Limb (tissue), 2 donors: ENCODE results near the gene CRB3.
"Not testable (repeated sequence)": the region's sequence is repeated elsewhere in the genome, so short reads cannot be mapped to it uniquely, and the experiment has no call there.

ENCODE experiments used
- DNase-seq, 2 donors: peaks; one replicate each; pipeline ENCODE4 v3.0.0-alpha.2; 2016; ENCODE audit errors: extremely low spot score in 2 of 2

CRB3 gene

DNA sequence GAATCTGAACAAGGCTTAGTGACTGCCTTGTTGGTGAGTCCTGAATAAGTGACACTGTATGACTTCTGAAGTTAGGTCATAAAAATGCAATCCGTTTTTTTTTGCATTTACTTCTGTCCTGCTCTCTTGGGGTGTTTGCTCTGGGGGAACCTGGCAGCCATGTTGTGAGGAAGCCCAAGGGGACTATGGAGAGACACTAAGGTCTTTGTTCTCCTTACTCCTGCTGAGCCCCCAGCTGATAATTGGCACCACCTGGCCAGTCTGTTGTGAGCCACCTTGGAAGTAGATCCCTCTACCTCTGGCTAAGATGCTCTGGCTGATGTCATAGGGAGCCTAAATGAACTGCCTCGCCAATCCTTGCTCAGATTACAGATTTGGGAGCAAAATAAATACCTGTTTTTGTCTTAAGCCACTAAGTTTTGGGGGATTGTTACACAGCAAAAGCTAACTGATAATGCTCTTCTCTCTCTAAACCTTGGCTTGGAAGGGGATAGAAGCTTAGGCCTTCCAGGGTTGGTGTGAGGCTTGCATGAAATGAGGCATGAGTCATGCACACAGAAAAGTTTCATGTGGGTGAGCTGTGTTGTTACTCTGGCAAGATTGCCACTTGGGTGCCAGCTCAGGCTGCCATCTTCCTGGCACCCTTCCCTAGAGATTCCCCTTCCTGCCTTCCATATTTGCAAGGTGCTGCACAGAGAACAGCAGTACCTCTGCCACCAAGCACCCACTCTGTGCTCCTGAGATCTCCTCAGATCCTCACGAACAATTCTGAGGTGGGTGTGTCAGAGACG, 27.9 kb downstream of the CRB3 start:
- DNase-seq = no peak

DNA sequence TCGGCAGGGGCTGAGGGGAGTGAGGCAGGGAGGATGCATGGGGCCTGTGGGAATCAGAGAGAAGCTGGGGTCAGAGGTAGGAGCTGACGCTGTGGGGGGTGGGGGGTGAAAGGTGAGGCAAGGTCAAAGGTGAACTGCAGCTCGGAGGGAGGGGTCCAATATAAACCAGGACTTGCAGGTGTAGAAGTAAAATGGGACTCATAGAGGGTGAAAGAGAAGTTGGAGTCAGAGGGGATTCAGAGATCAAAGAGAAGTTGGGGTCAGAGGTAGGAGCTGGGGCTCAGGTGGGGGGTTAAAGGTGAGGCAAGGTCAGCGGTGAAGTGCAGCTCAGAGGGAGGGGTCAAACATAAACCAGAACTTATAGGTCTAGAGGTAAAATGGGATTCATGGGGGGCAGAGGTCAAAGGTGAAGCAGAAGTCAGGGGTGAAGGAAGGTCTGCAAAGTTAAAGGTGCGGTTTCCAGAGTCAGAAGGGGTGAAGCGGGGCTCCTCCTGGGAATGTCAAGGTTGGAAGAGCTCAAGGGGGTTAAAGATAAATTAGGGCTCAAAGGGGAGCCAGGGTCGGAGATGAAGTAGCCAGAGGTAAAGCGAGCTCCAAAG, 30.5 kb downstream of the CRB3 start:
- DNase-seq = no peak

DNA sequence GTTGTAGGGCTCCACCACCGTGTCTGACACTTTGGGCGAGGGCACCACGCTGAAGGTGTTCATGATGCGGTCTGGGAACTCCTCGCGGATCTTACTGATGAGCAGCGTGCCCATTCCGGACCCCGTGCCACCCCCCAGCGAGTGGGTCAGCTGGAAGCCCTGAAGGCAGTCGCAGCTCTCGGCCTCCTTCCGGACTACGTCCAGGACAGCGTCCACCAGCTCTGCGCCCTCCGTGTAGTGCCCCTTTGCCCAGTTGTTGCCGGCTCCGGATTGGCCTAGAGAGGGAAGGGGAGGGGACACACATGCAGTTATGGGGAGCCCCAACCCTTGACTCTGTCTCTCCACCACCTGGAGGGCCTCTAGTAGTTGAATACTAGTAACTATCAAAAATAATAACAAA, 31.9 kb downstream of the CRB3 start:
- no peak for DNase-seq

- DNase-seq = no peak
Observed at GRCh38 chr19:6498294-6499036, 34.4 kb downstream of the CRB3 start.

- no peak for DNase-seq
Observed at GRCh38 chr19:6499052-6499790, 35.1 kb downstream of the CRB3 start.

GRCh38 chr19:6500837-6501739, 37.0 kb downstream of the CRB3 start:
- DNase-seq = no peak

DNA sequence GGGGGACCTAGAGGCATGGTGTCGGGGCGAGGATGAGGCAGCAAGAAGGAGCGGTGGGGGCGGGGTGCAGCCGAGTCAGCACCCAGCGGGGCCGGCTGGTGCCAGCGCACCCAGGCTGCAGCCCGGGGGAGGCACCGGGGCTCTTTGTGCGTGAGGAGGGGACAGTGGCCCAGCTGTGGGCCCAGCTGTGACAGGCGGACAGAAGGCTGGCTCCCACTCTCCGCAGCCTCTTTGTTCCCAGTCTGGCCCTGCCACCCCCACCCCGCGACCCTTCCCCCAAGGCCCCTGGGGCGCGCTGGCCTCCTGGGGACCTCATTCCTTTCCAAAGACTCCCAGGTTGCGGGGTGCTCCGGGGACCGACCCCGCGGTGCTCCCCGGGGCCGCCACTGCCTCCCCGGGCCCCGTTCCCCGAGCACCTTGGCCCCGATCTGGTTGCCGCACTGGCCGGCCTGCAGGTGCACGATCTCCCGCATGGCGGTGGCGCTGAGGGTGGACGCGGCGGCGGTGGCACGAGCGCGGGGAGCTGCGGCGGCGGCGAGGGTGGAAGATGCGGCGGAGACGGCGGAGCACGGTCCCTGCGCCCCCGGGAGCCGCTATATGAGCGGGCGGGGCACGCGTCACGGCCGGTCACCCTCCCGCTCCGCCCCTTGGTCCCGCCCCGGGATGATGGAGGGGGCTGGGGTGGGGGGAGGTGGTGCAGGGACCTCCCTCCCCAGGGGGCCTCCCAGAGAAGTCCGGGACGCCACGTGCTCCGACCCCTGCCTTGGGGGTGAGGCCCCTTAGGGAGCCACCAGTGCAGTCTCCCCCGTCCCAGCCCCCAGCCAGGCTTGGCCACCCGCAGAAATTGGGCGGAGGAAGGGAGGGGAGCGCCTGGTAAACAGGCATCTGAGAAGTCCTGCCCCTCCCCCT, 37.9 kb downstream of the CRB3 start, which contains the start of gene TUBB4A:
Gene TUBB4A, minus strand, starts transcription at position 570 of the 909 bp plus-strand sequence. Its CDS starts 97 bp downstream, at position 473.
- peak in 1 of 2 donors; percentile 67 for DNase-seq

- no peak for DNase-seq
Observed at GRCh38 chr19:6503407-6504201, 39.5 kb downstream of the CRB3 start.

GRCh38 chr19:6508028-6508771, 44.1 kb downstream of the CRB3 start:
- not testable (repeated sequence) for DNase-seq

DNA sequence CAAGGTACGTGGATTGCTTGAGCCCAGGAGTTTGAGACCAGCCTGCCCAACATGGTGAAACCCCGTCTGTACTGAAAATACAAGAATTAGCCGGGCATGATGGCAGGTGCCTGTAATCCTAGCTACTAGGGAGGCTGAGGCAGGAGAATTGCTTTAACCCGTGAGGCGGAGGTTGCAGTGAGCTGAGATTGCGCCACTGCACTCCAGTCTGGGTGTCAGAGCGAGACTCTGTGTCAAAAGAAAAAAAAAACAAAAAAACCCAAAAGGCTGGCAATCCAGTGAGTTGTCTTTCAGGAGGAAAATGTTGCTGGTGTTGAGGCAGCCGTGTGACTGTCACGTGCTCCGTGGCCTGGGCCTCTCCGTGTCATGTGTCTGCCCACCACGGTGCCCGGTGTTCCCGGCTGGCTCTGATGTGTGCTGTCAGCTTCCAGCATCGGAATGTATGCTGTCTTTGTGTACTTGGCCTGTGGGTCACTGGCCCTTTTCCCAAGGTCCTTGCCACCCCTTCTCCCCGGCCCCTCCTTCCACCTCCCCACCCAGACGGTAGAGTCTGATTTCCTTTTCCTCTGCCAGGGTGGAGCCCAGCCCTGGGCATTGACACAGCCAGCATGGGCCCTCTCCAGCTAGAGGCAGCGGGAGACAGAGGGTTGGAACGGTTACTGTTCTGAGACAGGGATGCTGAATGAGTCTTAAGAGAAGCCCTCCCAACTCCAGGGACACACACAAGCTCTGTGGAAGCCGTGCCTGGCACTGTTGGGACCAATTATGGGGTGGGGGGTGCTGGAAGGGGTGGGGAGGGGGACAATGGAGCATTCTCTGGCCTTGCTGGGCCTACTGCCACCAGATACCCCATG, 45.3 kb downstream of the CRB3 start:
- DNase-seq = no peak

DNA sequence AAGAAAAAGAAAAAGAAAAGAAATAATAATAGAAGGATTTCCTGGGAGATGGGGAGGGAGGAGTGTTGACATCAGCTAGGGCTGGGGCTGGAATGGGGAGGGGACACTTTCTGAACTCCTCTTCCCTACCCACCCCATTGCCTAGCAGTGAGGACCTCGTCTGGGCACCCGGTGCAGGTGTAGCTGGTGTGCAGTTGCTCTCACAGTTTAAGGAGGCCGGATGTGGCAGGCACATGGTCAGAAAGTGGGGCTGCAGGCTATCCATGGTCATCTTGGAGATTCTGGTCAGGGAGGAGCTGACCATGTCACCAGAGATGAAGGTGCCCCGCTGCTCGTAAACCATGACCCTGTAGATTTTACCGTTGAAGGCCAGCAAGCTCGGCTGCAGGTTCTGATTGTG, 46.5 kb downstream of the CRB3 start:
- no peak for DNase-seq

DNA sequence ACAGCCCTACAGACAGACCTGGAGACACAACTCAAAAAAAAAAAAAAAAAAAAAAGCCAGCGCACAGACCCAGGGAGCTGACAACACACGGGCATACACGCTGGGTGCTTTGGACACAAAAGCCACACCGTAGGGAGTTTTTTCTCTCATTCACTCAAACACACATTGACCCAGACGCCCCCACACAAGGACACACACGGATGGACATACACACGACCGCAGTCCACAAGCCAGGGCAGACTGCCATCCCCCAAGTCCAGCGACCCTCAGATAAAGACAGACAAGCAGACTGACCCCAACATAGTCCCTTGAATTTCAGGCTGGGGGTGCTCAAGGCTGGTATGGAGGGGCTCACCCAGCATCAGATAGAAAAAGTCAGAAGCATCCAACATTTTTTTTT, 50.0 kb downstream of the CRB3 start:
- no peak for DNase-seq

DNA sequence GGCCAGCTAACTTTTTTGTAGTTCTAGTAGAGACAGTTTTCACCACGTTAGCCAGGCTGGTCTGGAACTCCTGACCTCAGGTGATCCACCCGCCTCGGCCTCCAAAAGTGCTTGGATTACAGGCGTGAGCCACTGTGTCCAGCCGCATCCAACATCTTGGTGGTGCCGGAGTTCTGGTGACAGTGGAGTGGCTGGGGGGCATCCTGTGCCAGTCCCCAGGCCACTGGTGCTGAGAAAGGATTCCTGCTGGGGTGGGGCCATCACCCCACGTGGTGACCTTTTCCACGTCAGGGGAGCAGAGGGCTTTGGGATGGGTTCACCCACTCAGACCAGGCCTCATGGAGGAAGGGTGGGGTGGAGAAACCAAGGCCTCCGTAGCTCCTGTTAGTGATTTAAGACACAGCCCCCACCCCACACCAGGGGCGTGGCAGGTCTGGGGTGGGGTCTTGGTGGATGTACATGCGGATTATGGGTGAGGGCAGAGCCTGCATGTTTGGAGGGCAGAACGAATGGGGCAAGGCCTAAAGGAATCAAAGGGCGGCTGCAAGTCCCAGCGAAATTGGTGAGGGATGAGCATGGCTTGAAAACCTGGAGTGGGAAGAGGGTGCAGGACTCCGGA, 51.0 kb downstream of the CRB3 start:
- DNase-seq = no peak

DNA sequence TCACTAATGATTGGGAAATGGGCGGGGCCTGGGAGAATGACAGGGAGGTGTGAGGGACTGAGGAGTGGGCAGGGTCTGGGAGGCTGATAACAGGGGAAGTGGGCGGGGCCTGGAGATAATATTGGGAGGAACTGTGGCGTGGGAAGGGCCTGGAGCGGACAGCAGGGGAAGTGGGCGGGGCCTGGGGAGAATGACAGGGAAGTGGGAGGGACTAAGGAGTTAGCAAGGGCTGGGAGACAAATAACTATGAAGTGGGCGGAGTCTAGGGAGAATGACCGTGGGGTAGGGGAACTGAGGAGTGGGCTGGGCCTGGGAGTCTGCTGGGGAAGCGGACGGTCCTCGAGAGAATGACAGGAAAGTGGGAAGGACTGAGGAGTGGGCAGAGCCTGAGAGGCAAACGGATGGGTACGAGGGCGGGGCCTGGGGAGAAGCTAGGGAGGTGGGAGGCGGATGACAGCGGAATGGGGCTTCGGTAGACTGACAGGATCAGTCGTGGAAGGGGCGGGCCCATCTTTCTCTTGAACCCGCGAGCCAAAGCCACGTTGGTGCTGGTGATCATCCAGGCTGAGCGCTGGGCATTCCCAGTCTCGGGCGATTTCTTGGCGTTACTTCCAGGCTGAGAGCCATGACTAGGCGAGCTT, 52.1 kb downstream of the CRB3 start:
- DNase-seq = peak; percentile 82 to 86
